IMR-90 (cell line): ENCODE data around the gene CYP27B1. TPM values are rescaled to one million over a fixed set of nuclear protein-coding genes. Genes with fewer than 3 reads are reported as not detected.

Experiments
- ATAC-seq: fragments of 200-7000 bp; cut with Tn5 transposase; 2 replicates; pipeline ENCODE4 v1.9.1; 2020; ENCODE audit warnings: low read depth, mild to moderate bottlenecking, moderate library complexity
- BruUV-seq: library from RNA; stranded (reverse); fragments of 400-500 nt; replicated peaks from 2 replicates; lab custom pipeline; 2021; lab: Mats Ljungman, UMichigan
- CTCF ChIA-PET: fragments of 300-600 bp; formaldehyde crosslinking; extraction: SDS; loops from one replicate; lab custom pipeline; 2021; ENCODE audit warnings: antibody characterized with exemption; lab: Yijun Ruan, JAX
- POLR2A ChIA-PET: fragments of 300-600 bp; sonication (Branson Sonifier 250); formaldehyde crosslinking; loops from one replicate; lab custom pipeline; 2022; ENCODE audit warnings: antibody characterized with exemption; ENCODE audit not compliant: unreplicated experiment; lab: Charles Lee
- DNase-seq: peaks from one replicate; pipeline ENCODE4 v3.0.0; 2013
- H2AFZ ChIP-seq: replicated peaks from 2 replicates; pipeline ENCODE3; 2013; ENCODE audit warnings: low read length, mild to moderate bottlenecking; ENCODE audit not compliant: poor library complexity
- H2AK5ac ChIP-seq: 2 replicates; pipeline ENCODE4 v1.6.1; 2013; ENCODE audit warnings: low read depth, low read length, inconsistent platforms
- H2AK9ac ChIP-seq: replicated peaks from 2 replicates; pipeline ENCODE3; 2013; ENCODE audit warnings: mild to moderate bottlenecking, low read depth, low read length, moderate library complexity; ENCODE audit not compliant: poor library complexity
- H2BK120ac ChIP-seq: 2 replicates; pipeline ENCODE4 v1.6.1; 2013; ENCODE audit warnings: low read depth, low read length, inconsistent platforms
- H2BK15ac ChIP-seq: 3 replicates; pipeline ENCODE4 v1.6.1; 2013; ENCODE audit warnings: low read depth, low read length, inconsistent platforms
- H2BK20ac ChIP-seq: 2 replicates; pipeline ENCODE4 v1.6.1; 2013; ENCODE audit warnings: low read depth, mild to moderate bottlenecking, inconsistent platforms, low read length, moderate library complexity
- H2BK5ac ChIP-seq: 2 replicates; pipeline ENCODE4 v1.6.1; 2013; ENCODE audit warnings: mild to moderate bottlenecking, low read depth, low read length, inconsistent platforms; ENCODE audit not compliant: poor library complexity, severe bottlenecking
- H3K14ac ChIP-seq: replicated peaks from 2 replicates; pipeline ENCODE4 v1.6.1; 2013; ENCODE audit warnings: low read depth, low read length, inconsistent platforms
- H3K18ac ChIP-seq: 2 replicates; pipeline ENCODE4 v1.6.1; 2013; ENCODE audit warnings: low read depth, low read length, control low read depth
- H3K23ac ChIP-seq: 2 replicates; pipeline ENCODE4 v1.6.1; 2013; ENCODE audit warnings: low read depth, low read length, inconsistent platforms
- H3K27ac ChIP-seq: 2 replicates; pipeline ENCODE4 v1.5.1; 2013; ENCODE audit warnings: mild to moderate bottlenecking, control low read depth, low read length; ENCODE audit not compliant: insufficient read depth
- H3K27me3 ChIP-seq: 2 replicates; pipeline ENCODE4 v1.6.1; 2013; ENCODE audit warnings: low read length; ENCODE audit not compliant: control insufficient read depth, insufficient read depth
- H3K36me3 ChIP-seq: 2 replicates; pipeline ENCODE4 v1.6.1; 2013; ENCODE audit warnings: low read length, mixed read lengths; ENCODE audit not compliant: control insufficient read depth, insufficient read depth
- H3K4ac ChIP-seq: 2 replicates; pipeline ENCODE4 v1.6.1; 2013; ENCODE audit warnings: low read depth, low read length, inconsistent platforms
- H3K4me1 ChIP-seq: 2 replicates; pipeline ENCODE4 v1.6.1; 2013; ENCODE audit warnings: low read length, mixed read lengths; ENCODE audit not compliant: control insufficient read depth, insufficient read depth
- H3K4me2 ChIP-seq: 2 replicates; pipeline ENCODE4 v1.6.1; 2013; ENCODE audit warnings: low read depth, mild to moderate bottlenecking, control low read depth, low read length, moderate library complexity
- H3K4me3 ChIP-seq: 2 replicates; pipeline ENCODE4 v1.5.1; 2013; ENCODE audit warnings: low read depth, mild to moderate bottlenecking, control low read depth, low read length, moderate library complexity; ENCODE audit not compliant: insufficient read depth
- H3K56ac ChIP-seq: 2 replicates; pipeline ENCODE4 v1.6.1; 2013; ENCODE audit warnings: low read length, inconsistent platforms; ENCODE audit not compliant: insufficient read depth; ENCODE audit errors: extremely low read depth
- H3K79me1 ChIP-seq, 2 experiments: 2 replicates each; pipeline ENCODE4 v1.6.1; 2013; ENCODE audit warnings: low read length in 2 of 2, inconsistent platforms in 1 of 2, low read depth in 1 of 2
- H3K9ac ChIP-seq: 2 replicates; pipeline ENCODE4 v1.6.1; 2013; ENCODE audit warnings: low read depth, low read length, control low read depth
- H3K9me1 ChIP-seq: 2 replicates; pipeline ENCODE4 v1.6.1; 2013; ENCODE audit warnings: low read length, inconsistent platforms; ENCODE audit not compliant: insufficient read depth
- H3K9me3 ChIP-seq: 2 replicates; pipeline ENCODE4 v1.6.1; 2013; ENCODE audit warnings: low read length; ENCODE audit not compliant: control insufficient read depth, insufficient read depth
- H4K20me1 ChIP-seq: 2 replicates; pipeline ENCODE4 v1.6.1; 2013; ENCODE audit warnings: low read length, inconsistent platforms; ENCODE audit not compliant: insufficient read depth
- H4K5ac ChIP-seq: 2 replicates; pipeline ENCODE4 v1.6.1; 2013; ENCODE audit warnings: mild to moderate bottlenecking, low read depth, low read length, control low read depth
- H4K8ac ChIP-seq, 2 experiments: 2 replicates each; pipeline ENCODE4 v1.6.1; 2013; ENCODE audit warnings: low read depth in 2 of 2, low read length in 2 of 2, control low read depth in 1 of 2, inconsistent platforms in 1 of 2
- H4K91ac ChIP-seq: 2 replicates; pipeline ENCODE4 v1.6.1; 2013; ENCODE audit warnings: low read depth, low read length, inconsistent platforms; ENCODE audit not compliant: insufficient read depth
- CEBPB ChIP-seq: IDR thresholded peaks from 2 replicates; pipeline ENCODE4 v1.6.1; 2012; ENCODE audit warnings: low read depth, low read length, improper control_type of control experiment
- CTCF ChIP-seq: conservative IDR thresholded peaks from 2 replicates; pipeline ENCODE4 v1.5.1; 2012; ENCODE audit warnings: mild to moderate bottlenecking, low read depth, low read length, improper control_type of control experiment
- FOS ChIP-seq: fragments of 150-350 bp; IDR thresholded peaks from 2 replicates; pipeline ENCODE4 v1.6.1; 2016; ENCODE audit warnings: low read depth, low read length
- MAFK ChIP-seq: IDR thresholded peaks from 2 replicates; pipeline ENCODE4 v1.6.1; 2012; ENCODE audit warnings: low read depth, low read length, improper control_type of control experiment
- MXI1 ChIP-seq: IDR thresholded peaks from 2 replicates; pipeline ENCODE4 v1.6.1; 2012; ENCODE audit warnings: low read depth, mild to moderate bottlenecking, low read length, moderate library complexity, borderline replicate concordance
- NFE2L2 ChIP-seq: fragments of 150-350 bp; IDR thresholded peaks from 2 replicates; pipeline ENCODE4 v1.6.1; 2016; ENCODE audit warnings: low read depth, mild to moderate bottlenecking, low read length
- POLR2A ChIP-seq: IDR thresholded peaks from 2 replicates; pipeline ENCODE4 v1.6.1; 2012; ENCODE audit warnings: mild to moderate bottlenecking, low read depth, low read length
- RAD21 ChIP-seq: IDR thresholded peaks from 2 replicates; pipeline ENCODE4 v1.6.1; 2012; ENCODE audit warnings: low read length, improper control_type of control experiment
- RCOR1 ChIP-seq: IDR thresholded peaks from 2 replicates; pipeline ENCODE4 v1.6.1; 2012; ENCODE audit warnings: mild to moderate bottlenecking, low read length, improper control_type of control experiment; ENCODE audit not compliant: insufficient replicate concordance
- RFX5 ChIP-seq: IDR thresholded peaks from 2 replicates; pipeline ENCODE4 v1.8.0; 2012; ENCODE audit warnings: low read depth, mild to moderate bottlenecking, low read length, moderate library complexity
- WGBS, 2 experiments: methylation state at CpG; one replicate each; pipeline versions ENCODE4 v1.1.5 to v1.1.7; 2013; ENCODE audit warnings: missing lambda C conversion rate in 2 of 2; ENCODE audit not compliant: insufficient read length in 1 of 2; ENCODE audit errors: extremely low coverage in 2 of 2; 5-methylcytosine and 5-hydroxymethylcytosine counted together
- dilution Hi-C: fragments of 300-500 bp; cut with HindIII; formaldehyde crosslinking; loops from one replicate; pipeline ENCODE4 v1.14.3; 2018; ENCODE audit warnings: low sequenced_read_pairs; ENCODE audit not compliant: unreplicated experiment
- in situ Hi-C: fragments of 300-500 bp; cut with MboI; formaldehyde crosslinking; loops from 3 replicates; pipeline ENCODE4 v1.14.3; 2019; ENCODE audit warnings: low sequenced_read_pairs, inconsistent platforms, mixed read lengths
- intact Hi-C: fragments of 100-400 bp; cut with micrococcal nuclease; formaldehyde crosslinking; loops from 2 replicates; pipeline ENCODE4 v1.10.0; 2022
- polyA plus RNA-seq, 3 experiments: library from polyadenylated mRNA; depleted of rRNA; stranded (reverse); fragments of >200 nt; gene quantifications; 2 replicates each; pipeline ENCODE4 v1.2.3, GENCODE V29; 2012; ENCODE audit warnings: low replicate concordance in 1 of 3
- total RNA-seq: library from RNA; depleted of rRNA; stranded (reverse); fragments of >200 nt; gene quantifications from 2 replicates; pipeline ENCODE4 v1.2.3, GENCODE V29; 2012

Gene CYP27B1
- total and polyA plus RNA-seq, 2 of the 4 experiments (the other 2 are of a cell fraction), result 0.36 to 1.3 TPM

- WGBS, 2 experiments, result no CpG with 5 or more reads among the region's 1 CpG
- H3K27ac ChIP-seq, result no peak overlapping the region
- H4K91ac ChIP-seq, result no peak overlapping the region
- peaks cover 55% of the 10 kb centered on the region for H3K27me3 ChIP-seq
- ATAC-seq (no peak), DNase-seq (no peak)
- 0 out of 2 replicates have a peak, but pooled peaks cover 3% of the 10 kb centered on the region for H4K20me1 ChIP-seq
- CTCF ChIA-PET, result no interaction called here
- no peak overlapping the region for H3K9ac ChIP-seq
- no peak overlapping the region for H2BK120ac ChIP-seq
- in situ Hi-C loops (no loop called here), intact Hi-C loops (no loop called here), dilution Hi-C loops (no loop called here)
- H3K9me1 ChIP-seq, result peaks cover 6% of the 10 kb centered on the region
- no TSS peak for BruUV-seq
- H3K4me1 ChIP-seq, result peaks cover 6% of the 10 kb centered on the region
- no peak overlapping the region for H2AK9ac ChIP-seq
- no peak overlapping the region for H3K18ac ChIP-seq
- H3K23ac ChIP-seq, result no peak overlapping the region
- no peak overlapping the region for H3K4me2 ChIP-seq
- no peak overlapping the region for H3K4me3 ChIP-seq
- H4K5ac ChIP-seq, result no peak overlapping the region
- H3K36me3 ChIP-seq, result peaks cover 1% of the 10 kb centered on the region; the same call in 1 of the 2 replicates
- H3K79me1 ChIP-seq, result peaks cover 10 to 19% of the 10 kb centered on the region in 2 experiments; a peak in 3 of 4 replicates
- peaks cover 2% of the 10 kb centered on the region; the same call in 1 of the 2 replicates for H3K9me3 ChIP-seq
- POLR2A ChIA-PET, result no interaction called here
- H2BK5ac ChIP-seq, result no peak overlapping the region
- H3K56ac ChIP-seq, result no peak overlapping the region
- no peak overlapping the region for H3K4ac ChIP-seq
- H2BK15ac ChIP-seq, result no peak overlapping the region
- TF ChIP-seq MXI1 (no peak), RCOR1 (no peak), POLR2A (no peak), CTCF (no peak), MAFK (no peak), FOS (no peak), RAD21 (no peak), NFE2L2 (no peak), CEBPB (no peak), RFX5 (no peak)
- no peak overlapping the region for H3K14ac ChIP-seq
- H2AK5ac ChIP-seq, result no peak overlapping the region
- H2AFZ ChIP-seq, result no peak overlapping the region
- no peak overlapping the region for H2BK20ac ChIP-seq
- no peak overlapping the region for H4K8ac ChIP-seq
These were observed 25.5 kb downstream of the CYP27B1 start for GRCh38 chr12:57741413-57741789.
